ENCODE data around the gene PIAS1.
A peak's percentile ranks its signal among the peaks of the same experiment; 100 is the strongest.
"Not testable (repeated sequence)": the region's sequence is repeated elsewhere in the genome, so short reads cannot be mapped to it uniquely, and the experiment has no call there.

Gene PIAS1

GRCh38 chr15:68188647-68189046 lies 134.5 kb downstream of the PIAS1 start:
- Mint-ChIP-seq H3K9me3 (no peaks in the 10 kb centered on the region), H3K27ac (peak overlapping the region; percentile 8), H3K27me3 (no peaks in the 10 kb centered on the region), H3K4me1 (no peaks in the 10 kb centered on the region), H3K36me3 (peaks cover 54% of the 10 kb centered on the region), H3K4me3 (no peak overlapping the region)
- ATAC-seq, result no peak

- H3K27ac Mint-ChIP-seq, result no peak overlapping the region
- peaks cover 55% of the 10 kb centered on the region for H3K36me3 Mint-ChIP-seq
- H3K4me1 Mint-ChIP-seq, result no peaks in the 10 kb centered on the region
- no peaks in the 10 kb centered on the region for H3K27me3 Mint-ChIP-seq
- no peaks in the 10 kb centered on the region for H3K9me3 Mint-ChIP-seq
- ATAC-seq, result no peak
- H3K4me3 Mint-ChIP-seq, result no peak overlapping the region
Observed at GRCh38 chr15:68190048-68190447, 135.9 kb downstream of the PIAS1 start.

- ATAC-seq, result no peak
- Mint-ChIP-seq H3K27ac (no peak overlapping the region), H3K27me3 (no peaks in the 10 kb centered on the region), H3K36me3 (peaks cover 52% of the 10 kb centered on the region), H3K4me1 (no peaks in the 10 kb centered on the region), H3K4me3 (no peak overlapping the region), H3K9me3 (no peaks in the 10 kb centered on the region)
Observed at GRCh38 chr15:68191555-68191954, 137.4 kb downstream of the PIAS1 start.

- H3K27me3 Mint-ChIP-seq, result no peaks in the 10 kb centered on the region
- H3K36me3 Mint-ChIP-seq, result peaks cover 52% of the 10 kb centered on the region
- H3K4me1 Mint-ChIP-seq, result peaks cover 3% of the 10 kb centered on the region
- no peak overlapping the region for H3K4me3 Mint-ChIP-seq
- no peaks in the 10 kb centered on the region for H3K9me3 Mint-ChIP-seq
- no peak for ATAC-seq
- no peak overlapping the region for H3K27ac Mint-ChIP-seq
Observed at GRCh38 chr15:68192117-68192516, 138.0 kb downstream of the PIAS1 start.

GRCh38 chr15:68192804-68193486 lies 138.8 kb downstream of the PIAS1 start:
- H3K36me3 Mint-ChIP-seq, result peaks cover 47% of the 10 kb centered on the region
- H3K4me3 Mint-ChIP-seq, result no peak overlapping the region
- no peaks in the 10 kb centered on the region for H3K27me3 Mint-ChIP-seq
- H3K27ac Mint-ChIP-seq, result no peak overlapping the region
- H3K9me3 Mint-ChIP-seq, result no peaks in the 10 kb centered on the region
- H3K4me1 Mint-ChIP-seq, result peaks cover 11% of the 10 kb centered on the region
- ATAC-seq, result no peak

DNA sequence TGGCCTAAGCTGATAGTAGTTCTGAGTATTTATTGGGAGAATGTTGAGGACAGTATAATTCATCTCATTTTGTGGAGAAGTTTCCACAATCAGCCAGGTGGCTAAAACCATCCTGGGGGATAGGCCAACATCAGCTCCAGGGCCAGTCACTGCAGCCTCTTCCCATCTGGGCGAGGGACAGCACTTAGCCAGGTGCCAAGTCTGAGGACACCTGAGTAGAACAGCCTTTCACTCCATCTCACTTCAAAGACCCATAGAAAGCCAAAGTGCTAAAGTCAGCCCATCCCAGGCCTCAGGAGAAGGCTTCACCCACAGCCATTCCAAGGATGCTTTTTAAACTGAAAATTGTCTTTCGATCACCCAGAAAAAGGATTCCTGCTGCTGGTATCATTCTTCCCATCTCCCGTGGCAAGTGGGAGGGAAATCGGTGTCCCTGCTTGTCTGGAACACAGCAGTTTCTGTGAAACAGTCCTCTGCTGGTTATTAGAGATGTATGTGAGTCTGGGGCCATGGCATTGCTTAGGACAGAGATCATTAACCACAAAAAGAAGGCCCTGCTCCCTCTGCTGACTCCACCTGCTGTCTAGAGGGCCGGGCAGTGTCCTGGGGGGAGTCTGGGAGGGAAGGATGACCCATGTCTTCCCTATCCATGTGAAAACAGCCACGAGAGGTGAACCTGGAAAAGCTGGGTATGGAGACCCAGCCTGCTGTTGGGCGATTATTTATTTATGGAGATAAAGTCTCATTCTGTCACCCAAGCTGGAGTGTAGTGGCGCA lies 141.4 kb downstream of the PIAS1 start:
- Mint-ChIP-seq H3K4me3 (no peak overlapping the region), H3K4me1 (peaks cover 19% of the 10 kb centered on the region), H3K27me3 (no peaks in the 10 kb centered on the region), H3K36me3 (peaks cover 33% of the 10 kb centered on the region), H3K9me3 (no peaks in the 10 kb centered on the region), H3K27ac (peak overlapping the region; percentile 31)
- ATAC-seq, result no peak

DNA sequence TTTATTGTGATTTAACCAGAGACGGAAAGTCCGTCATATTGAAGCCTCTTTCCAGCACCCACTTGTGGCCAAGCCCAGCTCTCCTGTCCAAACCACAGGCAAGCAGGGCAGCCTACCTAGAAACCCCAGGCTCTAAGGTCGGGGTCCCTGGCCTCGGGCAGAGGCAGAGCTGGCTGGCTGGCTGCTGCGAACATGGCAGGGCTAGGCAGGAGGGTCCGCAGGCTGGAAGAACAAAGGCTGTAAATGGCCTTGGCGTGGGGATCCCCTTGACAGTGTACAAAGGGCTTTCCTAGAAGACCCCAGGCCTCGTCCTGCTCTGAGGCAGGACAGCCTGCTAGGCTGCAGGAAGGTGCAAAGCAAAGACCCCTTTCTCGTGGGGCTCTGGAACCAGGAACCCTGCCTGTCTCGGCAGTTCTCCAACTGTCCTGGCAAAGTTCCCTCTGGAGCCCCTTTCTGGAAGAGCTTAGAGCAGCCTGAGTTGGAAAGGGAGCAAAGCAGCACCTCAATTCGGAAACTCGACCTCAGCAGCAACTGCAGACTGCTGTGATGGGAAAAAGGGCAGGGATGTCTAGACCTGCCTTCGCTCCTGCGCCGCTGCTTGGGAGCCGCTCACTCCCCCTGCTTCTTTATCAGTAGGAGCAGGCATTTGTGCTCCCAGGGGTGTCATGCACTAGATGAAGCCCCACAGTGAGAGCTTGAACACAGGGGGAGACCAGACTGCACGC lies 142.5 kb downstream of the PIAS1 start:
- Mint-ChIP-seq H3K27me3 (no peaks in the 10 kb centered on the region), H3K4me3 (no peak overlapping the region), H3K4me1 (peaks cover 19% of the 10 kb centered on the region), H3K9me3 (no peaks in the 10 kb centered on the region), H3K36me3 (peaks cover 33% of the 10 kb centered on the region), H3K27ac (no peak overlapping the region)
- ATAC-seq, result no peak

DNA sequence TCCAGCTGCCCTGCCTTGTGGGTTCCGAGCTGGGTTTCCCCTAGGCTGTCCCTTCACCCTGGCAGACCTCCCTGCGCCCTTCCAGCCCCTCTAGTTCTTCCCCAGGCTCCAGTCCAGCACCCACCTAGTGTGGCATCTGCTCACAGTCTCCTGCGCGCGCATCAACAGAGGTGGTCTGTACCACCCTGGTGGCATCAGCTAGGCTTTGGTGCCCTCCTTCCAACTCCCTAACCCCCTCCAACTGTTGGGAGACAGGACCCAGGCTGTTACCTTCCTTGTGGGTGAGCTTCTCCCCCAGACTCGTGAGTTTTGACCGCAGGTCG lies 143.0 kb downstream of the PIAS1 start:
- no peaks in the 10 kb centered on the region for H3K9me3 Mint-ChIP-seq
- no peaks in the 10 kb centered on the region for H3K27me3 Mint-ChIP-seq
- no peak for ATAC-seq
- peaks cover 19% of the 10 kb centered on the region for H3K4me1 Mint-ChIP-seq
- no peak overlapping the region for H3K4me3 Mint-ChIP-seq
- H3K36me3 Mint-ChIP-seq, result peaks cover 29% of the 10 kb centered on the region
- H3K27ac Mint-ChIP-seq, result no peak overlapping the region

- H3K4me3 Mint-ChIP-seq, result no peak overlapping the region
- no peak overlapping the region for H3K27ac Mint-ChIP-seq
- H3K36me3 Mint-ChIP-seq, result peaks cover 22% of the 10 kb centered on the region
- ATAC-seq, result no peak
- no peaks in the 10 kb centered on the region for H3K27me3 Mint-ChIP-seq
- no peaks in the 10 kb centered on the region for H3K9me3 Mint-ChIP-seq
- peaks cover 19% of the 10 kb centered on the region for H3K4me1 Mint-ChIP-seq
Observed at GRCh38 chr15:68197661-68198437, 143.7 kb downstream of the PIAS1 start.

DNA sequence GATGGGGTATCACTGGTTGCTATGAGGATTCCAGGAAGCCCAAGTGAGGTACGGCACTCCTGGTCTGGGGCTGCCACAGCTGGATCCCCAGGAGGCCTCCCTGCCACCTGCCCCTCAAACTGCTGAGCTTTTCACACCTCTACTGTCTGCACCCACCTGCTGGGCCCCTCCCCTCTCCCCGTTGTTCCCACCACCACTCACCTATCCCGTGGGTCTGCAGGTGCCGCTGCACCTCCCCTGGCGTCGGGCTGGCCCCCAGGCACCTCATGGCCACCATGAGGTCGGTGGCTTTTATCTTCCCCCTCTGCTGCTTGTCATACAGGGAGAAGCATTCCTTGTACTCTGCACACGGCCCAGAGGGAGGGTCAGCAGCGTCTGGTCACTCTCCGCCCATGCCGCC lies 145.2 kb downstream of the PIAS1 start:
- Mint-ChIP-seq H3K27me3 (no peaks in the 10 kb centered on the region), H3K4me1 (peaks cover 19% of the 10 kb centered on the region), H3K27ac (no peak overlapping the region), H3K4me3 (no peak overlapping the region), H3K36me3 (peaks cover 10% of the 10 kb centered on the region), H3K9me3 (no peaks in the 10 kb centered on the region)
- ATAC-seq, result no peak

DNA sequence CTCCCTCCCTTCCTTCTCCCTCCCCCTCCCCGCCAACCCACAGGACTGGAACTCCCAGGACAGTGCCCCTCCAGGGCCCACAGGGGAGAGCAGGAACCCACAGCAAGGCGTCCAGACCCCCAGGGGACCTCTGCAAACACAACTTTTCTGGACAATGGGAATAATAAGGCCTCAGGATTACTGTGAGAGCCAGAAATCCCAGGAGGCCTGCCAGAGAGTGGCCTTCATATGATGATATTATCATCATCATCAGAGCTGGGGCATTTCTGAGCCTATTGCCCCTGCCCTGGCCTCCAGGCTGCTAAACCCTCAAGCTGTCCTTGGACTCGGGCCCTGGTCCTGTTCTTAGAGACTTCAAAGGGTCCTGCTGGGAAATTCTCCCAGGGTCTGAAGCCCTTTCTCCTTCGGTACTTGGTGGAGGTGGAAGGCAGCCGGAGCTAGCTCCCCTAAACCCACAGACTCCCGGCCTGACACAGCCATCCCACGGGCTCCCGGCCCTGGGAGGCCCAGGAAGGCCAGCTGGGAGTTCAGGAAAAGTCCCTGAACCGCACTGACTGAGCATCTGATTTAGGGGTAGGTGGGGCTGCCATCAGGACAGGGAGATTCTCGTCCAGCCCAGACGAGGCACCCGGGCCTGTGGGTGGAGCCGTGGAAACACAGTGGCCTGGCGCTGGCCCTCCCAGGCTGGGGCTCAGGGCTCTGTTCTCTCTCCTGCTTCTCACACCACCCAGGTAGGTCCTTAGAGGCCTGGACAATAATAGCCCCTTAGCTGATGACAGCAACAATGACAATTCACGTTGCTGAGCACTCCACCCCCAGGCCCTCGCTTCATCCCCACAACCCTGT lies 146.1 kb downstream of the PIAS1 start:
- Mint-ChIP-seq H3K36me3 (peaks cover 1% of the 10 kb centered on the region), H3K9me3 (no peaks in the 10 kb centered on the region), H3K4me1 (peaks cover 19% of the 10 kb centered on the region), H3K27ac (no peak overlapping the region), H3K4me3 (no peak overlapping the region), H3K27me3 (no peaks in the 10 kb centered on the region)
- ATAC-seq, result no peak

- peaks cover 19% of the 10 kb centered on the region for H3K4me1 Mint-ChIP-seq
- no peak overlapping the region for H3K4me3 Mint-ChIP-seq
- H3K9me3 Mint-ChIP-seq, result no peaks in the 10 kb centered on the region
- H3K27me3 Mint-ChIP-seq, result no peaks in the 10 kb centered on the region
- H3K36me3 Mint-ChIP-seq, result no peaks in the 10 kb centered on the region
- H3K27ac Mint-ChIP-seq, result no peak overlapping the region
- no peak for ATAC-seq
Observed at GRCh38 chr15:68201153-68201878, 147.2 kb downstream of the PIAS1 start.

DNA sequence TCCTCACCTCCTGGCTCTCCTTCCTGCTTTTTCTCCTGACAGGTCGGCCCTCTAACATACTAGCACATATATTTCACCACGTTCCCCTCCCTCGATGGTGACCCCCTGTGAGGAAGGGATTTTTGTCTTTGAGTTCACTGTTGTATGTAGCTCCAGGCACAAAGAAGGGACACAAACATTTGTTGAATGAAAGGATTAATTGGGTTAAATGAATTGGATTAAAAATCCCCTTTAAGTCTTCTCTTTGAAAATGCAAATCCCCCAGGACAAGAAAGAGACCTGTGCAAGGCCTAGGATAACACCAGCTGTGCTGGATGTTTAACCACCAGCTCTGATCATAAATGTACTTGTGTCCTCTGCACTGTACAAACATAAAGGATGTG lies 147.8 kb downstream of the PIAS1 start:
- H3K27ac Mint-ChIP-seq, result no peak overlapping the region
- H3K27me3 Mint-ChIP-seq, result no peaks in the 10 kb centered on the region
- ATAC-seq, result no peak
- H3K4me3 Mint-ChIP-seq, result no peak overlapping the region
- H3K9me3 Mint-ChIP-seq, result no peaks in the 10 kb centered on the region
- no peaks in the 10 kb centered on the region for H3K36me3 Mint-ChIP-seq
- peaks cover 18% of the 10 kb centered on the region for H3K4me1 Mint-ChIP-seq

DNA sequence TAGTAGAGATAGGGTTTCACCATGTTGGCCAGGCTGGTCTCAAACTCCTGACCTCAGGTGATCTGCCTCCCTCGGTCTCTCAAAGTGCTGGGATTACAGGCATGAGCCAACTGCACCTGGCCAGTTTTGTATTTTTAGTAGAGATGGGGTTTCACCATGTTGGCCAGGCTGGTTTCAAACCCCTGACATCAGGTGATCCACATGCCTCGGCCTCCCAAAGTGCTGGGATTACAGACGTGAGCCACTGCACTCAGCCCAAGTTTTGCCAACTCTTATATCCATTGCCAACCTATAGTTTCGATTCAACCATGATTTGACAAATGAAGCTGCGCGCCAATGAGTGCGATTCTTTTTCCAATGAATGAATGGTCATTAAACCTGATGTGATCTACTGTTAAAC lies 148.9 kb downstream of the PIAS1 start:
- not testable (repeated sequence) for H3K4me1 Mint-ChIP-seq, H3K4me3 Mint-ChIP-seq, H3K36me3 Mint-ChIP-seq, H3K9me3 Mint-ChIP-seq, ATAC-seq, H3K27ac Mint-ChIP-seq, H3K27me3 Mint-ChIP-seq
